NCI-H2227 treated with DMSO at 0.1 percent for 48 hours (cell line): ENCODE data around the gene DHH.

ENCODE experiments used
- DNase-seq: peaks from one replicate; lab custom pipeline; 2025; lab: John Stamatoyannopoulos, UW

The DHH gene

DNA sequence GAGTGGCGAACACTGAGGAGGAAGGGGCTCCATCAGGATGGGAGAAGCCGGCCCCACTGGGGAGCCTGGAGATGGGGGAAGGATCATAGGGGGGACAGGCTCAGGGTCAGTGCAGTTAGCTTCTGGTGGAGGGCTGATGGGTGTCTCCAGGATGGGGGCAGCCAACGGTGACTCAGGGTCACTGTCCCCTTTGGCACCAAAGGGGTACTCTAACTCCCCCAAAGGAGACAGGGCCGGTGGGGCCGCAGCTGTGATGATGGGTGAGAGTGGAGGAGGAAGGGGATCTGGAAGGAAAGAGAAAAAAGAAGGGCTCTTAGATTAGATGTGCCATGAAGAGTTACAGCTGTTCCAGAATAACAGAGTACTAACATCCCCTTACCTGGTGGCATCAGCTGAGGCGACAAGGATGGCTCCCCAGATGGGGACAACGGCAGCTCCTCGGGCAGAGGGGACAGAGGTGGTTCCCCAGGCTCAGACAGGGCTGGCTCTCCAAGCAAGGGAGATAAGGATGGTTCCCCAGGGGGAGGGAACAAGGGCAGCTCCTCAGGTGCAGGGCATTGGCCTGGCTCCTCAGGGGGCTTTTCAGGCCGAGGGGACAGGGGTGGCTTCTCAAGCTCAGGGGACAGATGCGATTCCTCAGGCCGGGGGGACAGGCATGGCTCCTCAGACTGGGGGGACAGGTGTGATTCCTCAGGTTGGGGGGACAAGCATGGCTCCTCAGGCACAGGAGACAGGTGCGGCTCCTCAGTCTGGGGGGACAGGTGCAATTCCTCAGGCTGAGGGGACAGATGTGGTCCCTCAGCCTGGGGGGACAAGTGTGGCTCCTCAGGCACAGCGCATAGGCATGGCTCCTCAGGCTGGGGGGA is 43.9 kb downstream of the DHH start:
- no peak for DNase-seq

DNA sequence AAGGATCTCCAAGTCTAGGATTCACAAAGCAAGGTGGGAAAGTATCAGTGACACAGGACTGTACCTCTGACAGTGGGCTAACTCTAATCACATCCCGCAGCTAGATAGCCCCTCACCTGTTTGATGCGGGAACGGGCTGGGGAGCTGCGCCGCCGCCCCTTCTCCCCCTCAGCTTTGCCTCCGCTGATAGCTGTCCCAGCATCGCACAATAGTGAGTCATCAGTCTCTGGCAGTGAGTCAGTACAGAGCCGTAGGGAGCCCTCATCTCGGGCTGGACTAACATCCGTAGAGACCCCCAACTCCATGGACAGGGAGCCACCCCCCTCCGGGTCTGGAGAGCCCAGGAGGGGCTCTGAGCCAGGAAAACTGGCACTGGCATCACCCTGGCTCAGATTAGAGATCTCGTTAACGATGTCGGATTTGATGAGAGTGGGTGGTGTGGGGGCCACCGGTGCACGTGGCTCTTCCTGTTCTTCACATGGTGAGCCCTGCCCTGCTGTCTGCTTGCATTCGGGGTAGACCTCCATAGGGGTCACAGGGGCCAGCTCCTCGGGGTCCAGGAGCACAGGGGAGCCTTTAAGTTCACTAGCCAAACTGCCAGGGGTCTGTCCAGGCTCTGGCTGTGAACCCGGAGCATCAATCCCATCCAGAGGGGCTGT is 44.9 kb downstream of the DHH start:
- no peak for DNase-seq

DNA sequence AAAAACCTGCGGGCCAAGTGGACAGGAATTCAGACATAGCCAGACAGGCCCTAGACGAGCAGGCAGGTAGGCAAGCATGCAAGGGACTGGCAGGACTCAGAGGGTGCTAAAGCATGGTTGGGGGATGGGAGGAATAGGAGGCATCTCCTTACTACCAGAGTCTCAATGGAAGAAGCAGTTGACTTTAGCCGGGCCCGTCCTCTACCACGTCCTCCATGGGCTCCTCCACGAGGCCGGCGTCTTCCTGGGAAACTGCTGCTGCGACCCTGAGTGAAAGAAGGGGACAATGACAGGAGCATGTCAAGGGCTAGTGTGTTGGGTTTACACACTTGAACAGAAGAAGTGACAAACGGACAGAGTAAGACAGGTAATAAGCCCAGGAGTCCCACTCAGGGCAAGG is 45.6 kb downstream of the DHH start:
- no peak for DNase-seq

DNA sequence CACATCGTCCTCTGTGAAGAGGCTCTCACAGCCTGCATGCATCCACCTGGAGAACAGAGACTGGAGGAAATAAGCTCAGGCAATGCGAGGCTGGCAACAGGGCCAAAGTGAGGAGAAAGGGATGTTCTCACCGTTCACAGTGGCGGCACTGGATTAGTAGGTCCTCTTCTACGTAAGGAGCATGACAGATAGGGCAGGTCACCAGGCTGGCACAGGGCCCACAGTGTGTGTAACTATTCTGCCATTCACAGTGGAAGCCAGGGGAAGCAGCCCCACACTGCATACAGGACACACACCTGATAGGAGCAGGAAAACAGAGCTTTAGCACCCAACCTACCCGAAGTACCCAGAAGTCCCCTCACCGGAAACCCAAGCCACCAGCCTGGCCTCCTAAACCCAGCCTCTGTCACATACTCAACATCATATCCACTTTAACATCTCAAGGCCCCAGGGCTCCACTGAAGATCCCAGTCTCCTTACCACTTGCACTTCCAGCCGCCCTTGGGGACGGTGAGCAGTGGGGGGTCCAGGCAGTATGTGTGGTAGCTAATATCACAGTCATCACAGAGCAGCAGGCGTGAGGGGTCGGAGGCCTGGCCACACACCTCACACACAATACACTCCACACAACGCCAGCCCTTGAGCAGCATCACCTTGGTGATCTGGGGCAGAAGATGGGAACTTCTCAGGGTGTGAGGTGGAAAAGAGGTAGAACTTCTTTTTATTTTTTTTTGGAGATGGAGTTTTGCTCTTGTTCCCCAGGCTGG is 48.3 kb downstream of the DHH start:
- DNase-seq: no peak

DNA sequence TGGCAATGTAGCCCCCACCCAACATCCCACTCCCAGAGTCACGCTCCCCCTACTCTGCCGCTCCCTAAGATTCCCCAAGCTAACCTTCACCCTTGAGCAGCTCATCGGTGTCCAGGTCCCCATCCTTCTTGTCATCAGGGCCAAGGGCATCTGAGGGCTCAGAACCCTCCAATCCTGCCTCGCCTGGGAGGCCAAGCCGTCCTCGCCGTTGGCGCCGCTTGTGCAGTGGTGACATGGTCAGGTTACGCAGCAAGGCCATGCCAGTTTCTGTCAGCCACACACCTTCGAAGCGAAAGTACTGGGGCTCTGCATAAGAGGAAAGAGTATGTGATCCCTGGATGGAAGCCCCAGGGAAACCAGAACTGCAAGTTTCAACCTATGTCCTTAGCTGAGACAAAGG is 49.9 kb downstream of the DHH start:
- DNase-seq: no peak

DNA sequence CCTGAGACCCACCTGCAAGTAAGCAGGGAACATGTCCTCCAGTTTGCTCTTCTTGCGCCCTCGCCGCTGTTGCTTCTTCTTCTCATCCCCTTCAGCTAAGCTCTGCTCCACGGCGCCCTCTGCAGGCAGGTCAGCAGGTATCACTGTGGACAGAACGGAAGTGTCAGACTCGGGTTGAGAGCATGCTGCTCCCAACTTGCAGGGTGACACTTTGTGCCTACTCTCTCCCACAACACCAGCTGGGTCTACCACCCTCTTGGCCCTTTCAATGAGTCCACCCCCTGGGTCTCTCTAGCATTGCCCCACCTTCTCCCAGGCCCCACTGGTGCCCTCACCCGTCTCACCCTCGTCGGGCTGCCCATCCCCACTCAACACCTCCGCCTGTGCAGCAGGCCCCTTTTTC is 50.7 kb downstream of the DHH start:
- no peak for DNase-seq

DNA sequence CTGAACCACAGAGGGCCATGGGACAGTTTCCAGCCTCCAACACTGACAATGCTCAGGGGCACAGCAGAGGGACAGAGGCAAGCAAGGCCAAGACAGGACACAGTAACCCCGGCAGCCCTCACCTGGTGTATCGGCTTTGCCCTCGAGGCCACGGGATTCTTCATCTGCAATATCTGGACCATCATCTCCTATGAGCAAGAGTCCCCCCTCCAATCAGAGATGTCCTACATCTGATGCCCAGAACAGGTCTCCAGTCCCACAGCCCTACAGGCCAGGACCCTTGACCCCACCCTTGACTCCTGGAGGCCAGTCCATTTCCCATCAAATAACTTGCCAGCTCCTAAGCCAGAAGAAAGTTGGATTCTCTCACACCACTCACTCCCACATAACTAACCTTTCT is 51.4 kb downstream of the DHH start:
- no peak for DNase-seq

DNA sequence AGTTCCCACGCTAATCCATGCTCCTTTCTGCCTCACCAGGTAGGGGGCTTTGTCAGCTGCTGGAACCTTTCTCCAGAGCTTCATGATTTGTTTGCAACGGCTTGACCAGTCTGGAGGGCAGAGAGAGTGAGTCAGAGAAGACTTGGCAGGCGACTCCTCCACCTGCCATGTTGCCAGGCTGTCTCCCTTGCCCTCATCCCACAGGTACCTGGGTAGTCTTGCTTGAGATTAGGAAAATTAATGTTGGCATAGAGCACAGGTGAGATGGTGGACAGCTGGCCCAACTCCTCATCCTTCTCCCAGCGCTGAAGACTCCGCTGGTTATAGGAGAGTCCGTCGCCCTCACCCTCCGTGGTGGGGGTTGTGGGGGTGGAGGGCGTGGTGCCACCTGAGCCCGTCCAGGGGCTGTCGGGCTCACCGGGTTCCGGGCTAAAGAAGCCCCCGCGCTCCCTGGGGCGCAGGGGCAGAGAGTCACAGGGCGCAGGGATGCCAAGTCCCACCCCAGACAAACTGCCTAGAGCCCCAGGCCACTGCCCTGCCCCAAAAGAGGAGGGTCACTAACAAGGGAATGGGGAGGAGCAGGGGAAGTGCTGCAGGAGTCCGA is 52.6 kb downstream of the DHH start:
- no peak for DNase-seq

DNA sequence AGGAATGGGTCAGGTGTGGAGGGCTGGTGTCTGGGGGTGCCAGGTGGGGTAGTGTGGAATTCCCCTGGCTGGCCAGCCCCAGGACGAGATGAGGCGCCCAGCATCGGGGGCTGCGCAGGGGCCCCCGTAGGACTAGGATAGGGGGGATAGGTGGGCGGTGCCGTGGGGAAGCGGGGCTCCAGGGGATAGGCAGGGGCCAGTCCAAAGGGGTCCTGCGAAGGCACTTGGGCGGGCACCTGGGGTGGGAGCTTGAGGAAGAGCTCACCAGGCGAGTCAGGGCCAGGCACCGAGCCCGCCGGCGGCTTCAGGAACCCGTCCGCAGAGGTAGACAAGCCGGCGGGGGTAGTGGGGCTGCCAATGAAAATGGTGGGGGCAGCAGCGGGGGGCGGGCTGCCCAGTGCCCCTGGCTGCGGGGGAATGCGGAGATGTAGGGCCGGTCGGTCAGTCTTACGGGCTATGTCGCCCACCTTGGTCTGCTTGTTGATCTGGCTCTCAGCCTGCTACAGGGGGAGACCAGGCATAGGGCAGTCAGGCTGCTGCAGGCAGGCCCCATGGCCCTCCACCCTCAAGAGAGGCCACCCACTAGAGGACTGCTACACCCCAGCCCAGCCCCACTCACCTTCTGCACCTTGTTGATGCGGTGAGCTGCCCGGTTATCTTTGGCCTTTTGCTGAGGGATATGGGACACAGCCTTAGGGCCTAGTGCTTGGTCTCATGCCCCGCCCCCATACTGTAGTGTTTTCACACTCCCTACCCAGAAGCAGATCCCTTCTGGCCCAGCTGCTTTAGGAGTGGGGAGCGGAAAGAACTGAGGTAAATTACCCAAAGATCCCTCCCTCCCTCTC is 53.3 kb downstream of the DHH start:
- DNase-seq: no peak

DNA sequence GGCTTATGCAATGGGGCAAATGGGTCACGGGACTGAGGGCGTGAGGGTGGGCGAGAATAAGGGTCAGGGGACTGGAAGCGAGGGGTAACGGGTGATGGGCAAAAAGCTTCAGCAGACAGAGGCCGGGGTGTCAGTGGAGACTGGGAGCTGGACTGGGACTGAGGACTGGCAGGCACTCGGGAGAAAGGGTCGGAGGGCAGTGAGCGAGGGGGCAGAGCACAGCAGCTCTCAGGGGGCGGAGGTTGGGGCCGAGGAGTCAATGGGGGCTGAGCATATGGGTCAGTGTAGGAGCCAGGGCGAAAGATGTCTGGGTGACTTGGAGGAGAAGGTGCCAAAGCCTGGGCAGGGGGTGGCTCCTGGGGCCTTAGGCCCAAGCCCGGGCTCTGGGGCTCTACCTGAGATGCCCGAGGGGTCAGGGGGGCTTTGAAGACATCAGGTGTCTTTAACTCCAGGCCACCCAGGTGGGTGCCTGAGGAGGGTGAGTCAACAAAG is 54.2 kb downstream of the DHH start:
- DNase-seq: no peak

DNA sequence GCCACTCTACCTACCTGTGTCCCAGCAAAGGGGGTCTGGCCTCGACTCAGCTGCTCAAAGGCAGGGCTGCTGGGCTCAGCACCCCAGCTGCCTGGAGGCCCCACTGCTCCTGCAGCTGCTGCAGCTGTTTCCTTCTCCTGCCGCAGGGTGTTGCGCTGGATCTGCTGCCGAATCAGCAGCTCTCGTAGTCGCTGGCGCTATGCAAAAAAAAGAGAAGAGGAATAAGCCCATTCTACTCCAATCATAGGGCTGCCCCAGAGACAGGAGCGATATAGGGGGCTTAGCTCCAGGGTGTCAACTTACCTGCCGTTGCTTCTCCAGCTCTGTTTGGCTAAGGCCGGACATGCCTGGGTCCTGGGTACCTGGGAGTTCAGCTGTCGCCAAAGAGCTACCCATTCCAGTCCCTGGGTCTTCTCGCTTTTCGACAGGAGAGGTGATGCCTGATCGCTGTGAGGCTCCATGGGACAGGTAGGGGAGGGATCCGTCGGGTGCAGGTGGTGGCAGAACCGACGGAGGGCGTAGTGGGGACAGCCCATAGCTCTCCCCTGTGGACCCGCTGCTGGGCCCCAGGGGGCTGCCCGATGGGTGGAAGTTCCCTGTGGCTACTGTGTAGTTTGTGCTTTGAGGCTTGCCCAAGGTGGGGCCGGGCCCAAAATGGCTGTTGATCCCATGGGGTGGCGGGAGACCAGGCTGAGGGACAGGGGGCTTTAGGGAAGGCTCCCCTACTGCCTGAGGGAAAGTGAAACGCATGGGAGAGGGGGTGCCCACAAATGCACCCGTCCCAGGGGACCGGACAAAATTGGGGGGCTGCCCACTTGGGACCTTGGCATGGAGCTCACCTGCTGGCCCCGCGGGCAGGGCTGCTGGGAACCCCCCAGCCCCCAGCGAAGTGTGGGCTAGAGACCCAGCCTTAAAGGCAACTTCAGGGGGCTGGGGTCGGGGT is 54.9 kb downstream of the DHH start:
- no peak for DNase-seq

DNA sequence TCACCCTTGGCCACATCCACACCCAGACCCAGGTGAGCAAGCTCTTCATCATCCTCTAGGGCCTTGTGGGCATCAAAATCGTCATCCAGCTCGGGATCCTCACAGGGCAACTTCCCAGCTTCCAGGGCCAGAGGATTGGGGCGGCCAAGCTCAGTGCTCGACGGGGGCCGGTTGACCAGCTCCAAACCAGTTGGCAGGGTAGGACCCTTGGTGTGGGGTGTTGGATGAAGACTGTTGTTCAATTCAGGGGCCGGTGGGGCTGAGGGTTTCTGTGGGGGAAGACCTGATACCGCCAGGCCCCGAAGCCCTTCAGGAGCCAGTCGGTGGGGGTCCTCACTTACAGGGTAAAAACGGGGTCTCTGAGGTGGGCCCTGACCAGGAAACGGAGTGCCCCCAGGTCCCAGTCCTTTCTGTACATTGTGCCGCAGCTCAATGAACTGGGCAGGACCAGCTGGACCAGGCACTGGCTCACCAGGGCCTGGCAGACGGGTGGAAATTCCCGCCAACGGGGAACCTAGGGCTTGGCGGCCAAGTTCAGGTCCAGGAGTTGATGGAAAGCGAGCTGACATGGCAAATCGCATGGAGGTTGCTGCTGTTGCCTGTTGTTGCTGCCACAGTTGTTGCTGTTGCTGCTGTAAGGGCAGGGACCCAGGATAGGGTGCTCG is 56.2 kb downstream of the DHH start:
- DNase-seq: no peak

DNA sequence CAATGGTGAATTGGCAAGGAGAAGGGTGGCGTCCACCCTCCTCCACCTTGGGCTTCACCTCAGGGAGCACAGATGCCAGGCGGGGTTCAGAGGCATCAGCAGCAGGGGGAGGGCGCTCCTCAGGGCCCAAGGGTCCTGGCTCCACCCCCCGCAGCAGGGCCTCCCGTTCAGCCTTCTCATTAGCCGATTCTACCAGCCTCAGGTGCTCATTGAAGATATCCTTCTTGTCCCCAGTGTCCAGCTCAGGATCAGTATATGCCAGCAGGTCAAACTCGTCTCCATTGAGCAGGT is 56.7 kb downstream of the DHH start:
- DNase-seq: no peak

DNA sequence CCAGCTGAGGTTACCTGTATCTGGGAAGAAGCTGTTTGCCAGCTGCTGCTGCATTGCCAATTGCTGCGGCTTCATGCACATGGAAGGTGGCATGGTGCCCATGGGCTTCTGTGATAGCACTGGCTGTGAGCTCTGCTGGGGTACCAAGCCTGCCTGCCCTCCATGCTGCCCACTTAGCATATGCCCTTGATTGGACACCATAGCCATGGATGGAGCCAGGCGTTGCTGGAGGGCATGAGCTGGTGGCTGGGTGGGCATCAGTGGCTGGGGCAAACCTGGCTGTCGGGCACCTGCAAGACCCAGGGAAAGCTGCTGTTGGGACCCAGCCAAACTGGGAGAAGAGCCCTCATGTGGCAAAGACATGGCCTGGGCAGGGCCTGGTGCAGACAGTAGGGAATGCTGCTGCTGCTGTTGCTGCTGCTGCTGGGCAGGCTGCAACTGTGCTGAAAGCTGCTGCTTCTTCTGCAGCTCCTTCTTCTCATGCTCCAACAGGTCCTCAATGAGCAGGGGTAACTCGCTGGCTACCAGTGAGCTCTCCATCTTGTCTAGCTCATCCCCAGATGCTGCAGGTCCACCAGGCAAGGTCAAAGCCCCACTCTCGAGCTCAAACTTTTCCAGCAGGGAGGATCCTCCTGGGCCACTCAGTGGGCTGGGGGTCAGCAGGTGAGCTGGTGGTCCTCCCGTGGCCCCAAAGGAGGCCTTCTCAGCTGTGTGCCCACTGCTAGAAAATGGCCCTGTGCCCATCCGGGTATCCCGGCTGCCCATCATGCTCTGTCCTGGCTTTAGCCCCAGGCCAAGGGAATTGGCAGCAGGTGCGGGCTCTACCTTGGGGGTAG is 57.3 kb downstream of the DHH start:
- DNase-seq: no peak
